HG03135 (cell line): ENCODE measurements around the gene USB1.
"Not testable (repeated sequence)": the region's sequence is repeated elsewhere in the genome, so short reads cannot be mapped to it uniquely, and the experiment has no call there.

Experiments
- ATAC-seq: cut with Tn5 transposase; IDR thresholded peaks from one replicate; pipeline ENCODE4 v1.9.1; 2021; ENCODE audit warnings: mild to moderate bottlenecking, moderate library complexity; ENCODE audit not compliant: unreplicated experiment

The USB1 gene

GRCh38 chr16:57993897-57994296, 7.3 kb upstream of the USB1 start:
- no peak for ATAC-seq

- ATAC-seq = no peak
These were observed 6.8 kb upstream of the USB1 start for GRCh38 chr16:57994361-57994760.

DNA sequence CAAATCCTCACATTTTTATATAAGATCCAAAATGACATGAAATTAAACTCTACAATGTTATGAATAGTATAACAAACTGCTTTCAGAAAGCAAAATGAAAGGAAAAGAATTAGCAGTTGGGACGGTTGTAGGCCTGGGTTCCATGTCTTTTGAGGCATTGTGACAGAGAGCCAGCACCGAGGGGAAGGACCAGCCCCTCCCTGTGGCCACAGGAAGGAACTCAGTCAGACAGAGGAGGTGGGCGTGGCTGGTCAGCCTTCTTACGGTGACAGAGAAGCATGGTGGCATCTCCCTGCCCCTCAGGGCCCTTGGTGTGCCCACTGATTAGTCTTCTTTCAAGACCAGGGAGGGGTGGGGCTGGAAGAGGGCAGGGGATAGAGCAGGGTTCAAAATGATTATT, 6.4 kb upstream of the USB1 start:
- ATAC-seq = peak; percentile 51

- no peak for ATAC-seq
These were observed 5.3 kb upstream of the USB1 start for GRCh38 chr16:57995721-57996405.

DNA sequence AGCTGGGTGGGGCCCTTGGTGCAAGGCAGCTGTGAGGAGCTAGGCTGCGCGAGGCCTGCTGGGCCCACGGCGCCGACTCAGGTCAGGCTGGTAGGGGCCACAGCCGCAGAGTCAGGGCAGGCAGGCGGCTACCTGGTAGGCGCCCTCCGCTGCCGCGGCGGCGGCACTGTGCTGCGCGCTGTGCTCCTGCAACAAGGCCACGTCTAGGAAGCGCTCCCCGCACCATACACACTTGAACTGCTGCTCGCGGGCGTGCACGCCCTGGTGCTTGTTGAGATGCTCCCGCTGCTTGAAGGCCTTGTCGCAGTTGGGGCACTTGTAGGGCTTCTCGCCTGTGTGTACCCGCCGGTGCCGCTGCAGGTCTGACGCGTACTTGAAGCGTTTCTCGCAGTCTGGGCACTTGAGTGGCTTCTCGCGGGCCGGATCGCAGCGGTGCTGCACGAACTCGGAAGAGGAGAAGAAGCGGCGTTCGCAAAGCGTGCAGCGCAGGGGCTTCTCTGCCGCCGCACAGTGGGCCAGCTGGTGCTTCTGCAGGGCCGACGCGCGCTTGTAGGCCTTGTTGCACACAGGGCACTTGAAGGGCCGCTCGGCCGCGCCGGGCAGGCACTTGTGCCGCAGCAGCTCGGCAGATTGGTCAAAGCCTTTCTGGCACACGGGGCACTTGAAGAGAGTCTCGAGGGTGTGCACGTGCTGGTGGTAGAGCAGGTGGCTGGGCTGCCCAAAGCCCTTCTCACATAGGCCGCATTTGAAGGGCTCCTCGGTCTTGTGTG, 4.6 kb upstream of the USB1 start:
- ATAC-seq = no peak

DNA sequence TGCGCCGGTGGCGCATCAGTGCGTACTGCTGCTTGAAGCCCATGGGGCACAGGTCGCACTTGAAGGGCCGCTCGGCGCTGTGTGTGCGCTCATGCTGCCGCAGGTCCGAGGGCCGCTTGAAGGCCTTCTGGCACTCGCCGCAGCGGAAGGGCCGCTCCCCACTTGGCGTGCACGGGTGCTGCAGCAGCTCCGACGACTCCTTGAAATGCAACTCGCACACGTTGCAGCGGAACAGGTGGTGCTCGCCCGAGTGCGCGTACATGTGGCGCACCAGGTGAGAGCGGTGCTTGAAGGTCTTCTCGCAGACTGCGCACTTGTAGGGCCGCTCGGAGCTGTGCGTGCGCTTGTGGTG, 4.1 kb upstream of the USB1 start:
- no peak for ATAC-seq

GRCh38 chr16:57997528-57998265, 3.5 kb upstream of the USB1 start:
- ATAC-seq = no peak

DNA sequence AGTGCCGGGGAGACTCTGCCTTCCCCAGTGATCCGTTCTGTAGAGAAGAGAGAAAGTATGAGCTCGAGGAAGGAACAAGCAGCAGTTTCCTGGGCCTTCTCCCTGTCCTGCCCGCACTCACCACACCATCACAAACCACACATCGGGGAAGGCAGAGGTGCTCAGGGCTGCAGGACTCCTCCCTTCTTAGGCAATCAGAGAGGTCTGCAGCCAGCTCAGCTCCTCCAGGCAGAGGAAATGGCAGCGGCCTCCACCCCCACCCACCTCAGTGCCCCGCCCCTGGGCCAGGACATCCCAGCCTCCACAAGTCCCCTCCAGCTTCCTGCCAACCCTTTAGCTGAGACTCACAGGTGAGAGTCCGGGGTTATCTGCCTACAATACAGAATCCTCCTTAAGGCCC, 2.7 kb upstream of the USB1 start:
- no peak for ATAC-seq

GRCh38 chr16:57998992-57999365, 2.2 kb upstream of the USB1 start:
- no peak for ATAC-seq

- ATAC-seq = no peak
These were observed 1.7 kb upstream of the USB1 start for GRCh38 chr16:57999366-57999970.

DNA sequence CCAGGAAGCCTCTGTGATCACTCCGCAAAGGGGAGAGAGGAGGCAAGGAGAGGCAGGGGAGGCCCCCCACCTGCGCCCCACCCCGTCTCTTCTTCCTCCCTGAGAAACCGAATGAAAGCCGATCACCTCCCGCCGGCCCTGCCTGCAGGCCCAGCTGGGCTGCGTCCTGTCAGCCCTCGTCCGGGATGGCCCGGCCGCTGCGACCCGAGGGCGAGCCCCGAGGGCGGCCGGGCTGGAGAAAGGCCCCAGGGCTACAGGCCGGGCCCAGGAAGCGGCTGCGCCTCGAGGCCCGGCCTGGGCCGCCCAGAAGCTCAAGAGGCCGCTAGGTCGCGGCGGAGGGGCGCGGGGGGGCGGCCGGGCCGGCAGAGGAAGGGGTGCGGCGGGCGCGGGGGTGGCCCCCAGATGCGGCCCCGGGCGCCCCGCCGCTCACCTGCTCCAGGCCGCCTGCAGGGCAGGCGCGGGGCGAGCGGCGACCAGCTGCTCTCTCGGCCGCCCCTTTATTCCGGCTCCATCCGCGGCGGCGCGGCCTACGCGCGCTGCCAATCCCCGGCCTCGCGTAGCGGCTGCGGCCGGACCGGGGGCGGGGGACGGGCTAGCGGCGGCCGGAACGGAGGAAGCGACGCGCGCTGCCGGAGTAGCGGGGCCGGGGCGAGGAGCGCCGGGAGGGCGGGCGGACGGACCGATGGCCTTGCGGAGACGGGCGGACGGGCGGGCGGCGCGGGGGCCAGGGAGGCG, 1.1 kb upstream of the USB1 start, which contains the start of gene ZNF319:
TSS of gene ZNF319 (minus strand) at position 702 of the 735 bp plus-strand sequence. CDS start 2,407 bp downstream, outside the sequence.
- peak; percentile 25 for ATAC-seq

- no peak for ATAC-seq
These were observed 691 bp downstream of the USB1 start for GRCh38 chr16:58001781-58002415.

- no peak for ATAC-seq
These were observed 1.2 kb downstream of the USB1 start for GRCh38 chr16:58002416-58002800.

DNA sequence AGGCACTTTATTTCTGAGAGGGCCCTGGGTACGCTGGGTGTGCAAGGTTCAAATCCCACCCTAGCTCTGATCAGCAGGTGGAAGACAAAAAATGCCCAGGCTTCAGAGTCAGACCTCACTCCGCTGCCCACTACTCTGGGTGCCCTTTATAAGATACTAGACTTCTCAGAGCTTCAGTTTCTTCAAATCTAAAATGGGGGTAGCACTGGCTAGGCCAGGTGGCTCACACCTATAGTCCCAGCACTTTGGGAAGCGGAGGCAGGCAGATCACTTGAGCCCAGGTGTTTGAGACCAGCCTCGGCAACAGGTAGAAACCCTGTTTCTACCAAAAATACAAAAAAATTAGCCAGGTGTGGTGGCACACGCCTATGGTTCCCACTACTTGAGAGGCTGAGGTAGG, 1.7 kb downstream of the USB1 start:
- ATAC-seq = no peak

- ATAC-seq = not testable (repeated sequence)
These were observed 3.5 kb downstream of the USB1 start for GRCh38 chr16:58004736-58005135.

- ATAC-seq = no peak
These were observed 8.7 kb downstream of the USB1 start for GRCh38 chr16:58009856-58010416.

GRCh38 chr16:58010886-58011285, 9.7 kb downstream of the USB1 start:
- no peak for ATAC-seq

DNA sequence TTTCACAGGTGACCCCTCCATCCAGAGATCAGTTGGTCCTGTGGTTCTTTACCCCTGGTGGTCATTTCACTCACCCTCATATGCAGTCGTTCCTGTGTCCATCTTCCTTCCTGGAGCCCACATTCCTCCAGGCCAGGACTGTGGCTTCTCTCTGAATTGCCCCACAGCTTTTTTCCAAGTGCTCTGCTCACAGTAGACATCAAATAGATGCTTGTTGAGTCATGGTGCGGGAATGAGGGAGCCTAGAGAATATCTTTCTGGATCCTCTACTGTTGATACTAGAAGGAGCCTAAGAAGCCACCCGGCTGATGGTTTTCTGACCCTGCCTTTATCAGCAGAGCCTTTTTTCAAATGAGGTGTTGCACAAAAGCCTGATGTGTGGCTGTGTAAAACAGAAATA, 10.4 kb downstream of the USB1 start:
- ATAC-seq = no peak

DNA sequence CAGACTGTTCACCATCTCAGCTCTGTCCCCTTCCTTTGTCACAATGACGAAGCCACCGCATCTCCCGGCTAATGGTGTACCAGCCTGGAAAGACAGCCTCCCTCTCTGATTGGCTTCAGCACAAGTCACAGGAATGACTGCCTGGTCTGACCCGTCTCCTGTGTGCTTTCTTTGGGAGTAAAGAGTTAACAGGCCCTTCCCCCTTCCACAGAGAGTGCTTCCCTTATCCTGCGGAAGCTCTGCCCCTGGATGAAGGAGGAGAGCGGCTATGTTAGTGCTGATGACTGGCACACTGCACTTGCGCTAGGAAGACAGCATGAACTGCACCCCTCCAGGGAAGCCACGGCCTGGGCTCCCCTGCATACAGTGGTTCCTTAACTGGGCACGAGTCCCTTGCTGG, 11.3 kb downstream of the USB1 start:
- no peak for ATAC-seq
